HG03565 (cell line): ENCODE measurements around the gene RDH8.

ENCODE experiments used
- ATAC-seq: cut with Tn5 transposase; IDR thresholded peaks from one replicate; pipeline ENCODE4 v1.9.1; 2021; ENCODE audit warnings: mild to moderate bottlenecking, moderate library complexity; ENCODE audit not compliant: unreplicated experiment

Gene RDH8

DNA sequence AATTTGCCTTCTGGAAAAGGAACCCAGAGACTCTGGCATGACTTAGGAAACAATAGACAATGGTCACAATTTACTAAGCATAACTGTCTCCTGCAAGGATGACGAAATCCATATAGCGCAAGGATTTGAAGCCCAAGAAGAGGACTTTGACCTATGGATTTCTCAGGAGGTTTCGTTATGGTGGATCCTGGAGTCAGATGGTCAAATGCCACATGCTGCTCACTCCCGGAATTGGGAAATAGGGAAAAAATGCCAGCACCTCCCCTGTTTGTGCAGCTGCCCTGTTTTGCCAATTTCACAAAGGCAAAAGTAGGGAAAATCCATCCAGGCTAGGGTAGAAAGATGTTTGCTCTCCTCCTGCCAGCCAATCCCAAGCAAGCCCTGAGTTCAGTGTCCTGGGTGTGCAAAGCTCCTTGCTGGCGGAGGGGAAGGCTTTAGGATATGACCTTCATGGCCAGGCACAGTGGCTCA lies 23.4 kb downstream of the RDH8 start:
- no peak for ATAC-seq

DNA sequence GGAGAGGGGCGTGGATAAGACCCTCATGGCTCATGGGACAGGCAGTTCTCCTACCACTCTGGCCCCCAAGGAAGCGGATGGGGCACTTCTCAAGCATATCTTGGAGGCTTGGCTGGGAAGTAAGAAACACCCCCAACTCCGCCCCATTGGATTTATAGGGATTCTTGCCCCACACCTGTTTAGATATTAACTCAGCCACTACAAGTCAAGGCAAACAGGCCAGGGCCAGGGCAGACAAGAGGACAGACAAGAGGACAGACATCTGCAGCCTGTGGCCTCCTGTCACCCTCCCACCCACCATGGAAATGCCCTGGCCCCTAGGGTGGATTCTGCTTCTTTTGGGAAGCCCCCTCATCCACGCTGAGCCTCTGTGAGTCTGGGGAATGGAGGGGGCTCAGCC lies 24.1 kb downstream of the RDH8 start:
- no peak for ATAC-seq

DNA sequence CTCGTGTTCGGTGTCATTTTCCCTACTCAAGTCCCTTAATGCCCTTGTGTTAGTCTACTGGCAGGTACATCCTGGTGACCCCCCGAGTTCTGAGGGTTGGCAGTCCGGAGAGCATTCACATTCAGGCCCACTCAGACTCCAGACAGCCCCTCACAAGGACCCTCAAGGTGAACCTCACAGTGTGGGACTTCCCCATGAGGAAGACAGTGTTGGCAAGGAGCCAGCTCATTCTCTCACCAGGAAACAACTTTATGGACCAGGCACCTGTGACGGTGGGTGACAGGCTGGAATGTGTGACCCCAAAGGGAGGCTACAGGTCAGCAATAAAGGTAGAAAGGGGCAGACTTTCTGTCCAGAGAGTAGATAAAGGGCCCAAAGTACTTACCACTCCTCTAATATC lies 24.5 kb downstream of the RDH8 start:
- ATAC-seq = no peak

DNA sequence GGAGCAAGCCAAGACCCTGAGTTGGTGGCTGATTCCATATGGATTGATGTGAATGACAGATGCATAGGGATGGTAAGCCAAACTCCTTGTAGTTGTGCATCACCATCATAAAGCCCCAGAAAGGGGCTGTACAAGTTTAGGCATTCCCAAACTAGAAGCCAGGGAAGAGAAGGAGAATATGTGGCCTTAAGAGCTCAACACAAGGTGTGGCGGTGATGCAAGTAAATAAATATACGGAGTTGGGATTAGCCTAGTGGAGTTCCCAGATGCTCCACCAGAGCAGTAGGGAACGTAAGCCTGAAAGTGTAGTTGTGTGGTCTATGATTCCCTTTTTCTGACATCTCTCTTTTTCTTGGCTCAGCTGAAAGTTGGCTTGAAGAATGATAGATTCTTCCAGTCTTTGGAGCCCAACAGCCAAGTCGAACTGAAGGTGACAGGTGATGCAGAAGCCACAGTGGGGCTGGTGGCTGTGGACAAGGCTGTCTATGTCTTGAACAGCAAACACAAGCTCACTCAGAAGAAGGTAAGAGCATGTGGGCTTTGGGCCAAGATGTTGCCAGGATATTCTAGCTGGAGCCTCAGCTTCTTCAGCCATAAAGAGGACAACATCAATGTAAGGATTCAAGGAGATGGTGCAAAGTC lies 30.1 kb downstream of the RDH8 start:
- no peak for ATAC-seq

DNA sequence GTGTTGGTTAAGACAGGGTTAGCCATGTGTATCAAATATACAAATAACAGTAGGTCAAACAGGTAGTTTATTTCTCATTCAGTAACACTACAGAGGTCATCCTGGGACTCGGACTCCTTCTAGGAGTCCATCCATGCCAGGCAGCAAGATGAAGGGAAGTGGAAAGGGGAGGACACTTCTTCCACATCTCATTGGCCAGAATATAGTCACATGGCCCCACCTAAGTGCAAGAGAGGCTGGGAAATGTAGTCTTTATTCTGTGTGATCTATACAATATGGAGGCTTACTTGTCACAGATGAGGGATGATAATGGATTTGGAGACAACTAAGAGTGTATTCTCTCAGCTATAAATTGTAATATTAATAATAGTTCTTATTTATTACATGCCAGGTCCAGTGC lies 31.1 kb downstream of the RDH8 start:
- no peak for ATAC-seq

DNA sequence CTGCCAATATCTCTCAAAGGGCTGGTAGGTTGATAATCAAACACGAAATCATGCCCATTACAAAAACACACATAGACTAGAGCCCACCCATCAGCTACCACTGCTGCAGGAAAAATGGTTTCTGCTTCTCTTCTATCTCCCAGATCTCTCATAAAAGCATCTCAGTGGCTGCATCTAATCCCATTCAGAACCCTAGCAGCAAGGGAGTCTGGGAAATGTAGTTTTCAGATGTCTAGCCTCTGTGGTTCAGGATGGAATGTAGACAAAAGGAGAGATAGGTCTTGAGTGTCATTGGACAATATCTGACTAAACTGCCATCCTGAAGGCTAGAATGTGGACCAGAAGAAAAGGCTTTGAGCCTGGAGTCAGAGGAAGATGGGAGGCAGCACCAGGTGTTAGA lies 32.1 kb downstream of the RDH8 start:
- ATAC-seq = no peak

DNA sequence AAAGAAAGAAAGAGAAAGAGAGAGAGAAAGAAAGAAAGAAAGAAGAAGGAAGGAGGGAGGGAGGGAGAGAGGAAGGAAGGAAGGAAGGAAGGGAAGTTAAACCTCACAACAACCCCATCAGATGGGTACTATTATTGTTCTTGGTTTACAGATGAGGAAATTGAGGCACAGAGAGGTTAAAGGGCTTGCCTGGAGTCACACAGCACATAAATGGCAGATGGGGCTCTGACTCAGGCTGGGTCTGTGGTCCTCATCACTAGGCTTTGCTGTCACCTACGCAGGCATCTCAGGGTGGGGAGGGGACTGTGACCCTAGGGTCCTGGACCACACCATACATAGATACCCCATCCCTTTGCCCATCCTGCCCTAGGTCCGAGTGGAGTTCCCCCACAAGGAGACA lies 36.3 kb downstream of the RDH8 start:
- no peak for ATAC-seq

DNA sequence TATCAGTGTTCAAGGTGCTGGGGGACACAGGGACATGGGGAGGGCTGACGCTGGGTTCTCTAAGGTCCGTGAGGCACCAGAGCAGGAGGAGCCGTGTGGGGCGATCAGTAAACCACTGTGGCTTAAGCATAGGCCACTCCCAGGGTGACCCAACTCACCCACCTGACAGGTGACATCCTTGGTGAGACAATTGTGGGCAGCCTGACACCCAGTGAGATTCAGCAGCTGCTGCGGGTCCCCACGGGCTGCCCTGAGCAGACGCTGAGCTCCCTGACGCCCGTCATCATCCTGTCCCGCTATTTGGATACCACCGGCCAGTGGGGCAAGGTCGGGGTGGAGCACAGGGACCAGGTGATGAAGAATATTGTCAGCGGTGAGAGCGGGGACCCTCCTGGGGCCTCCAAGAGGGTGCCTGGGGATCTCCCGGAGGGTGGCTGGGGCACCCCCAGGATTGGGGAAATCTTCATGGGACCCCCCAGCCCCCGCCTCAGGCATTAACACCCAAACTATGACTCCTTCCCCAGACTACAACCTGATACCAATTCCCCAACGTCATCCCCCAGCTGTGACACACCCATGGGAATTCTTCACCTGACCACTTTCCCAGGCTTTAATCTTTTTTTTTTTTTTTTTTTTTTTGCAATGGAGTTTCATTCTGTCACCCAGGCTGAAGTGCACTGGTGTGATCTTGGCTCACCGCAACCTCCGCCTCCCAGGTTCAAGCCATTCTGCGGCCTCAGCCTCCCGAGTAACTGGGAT lies 39.5 kb downstream of the RDH8 start:
- ATAC-seq = no peak

DNA sequence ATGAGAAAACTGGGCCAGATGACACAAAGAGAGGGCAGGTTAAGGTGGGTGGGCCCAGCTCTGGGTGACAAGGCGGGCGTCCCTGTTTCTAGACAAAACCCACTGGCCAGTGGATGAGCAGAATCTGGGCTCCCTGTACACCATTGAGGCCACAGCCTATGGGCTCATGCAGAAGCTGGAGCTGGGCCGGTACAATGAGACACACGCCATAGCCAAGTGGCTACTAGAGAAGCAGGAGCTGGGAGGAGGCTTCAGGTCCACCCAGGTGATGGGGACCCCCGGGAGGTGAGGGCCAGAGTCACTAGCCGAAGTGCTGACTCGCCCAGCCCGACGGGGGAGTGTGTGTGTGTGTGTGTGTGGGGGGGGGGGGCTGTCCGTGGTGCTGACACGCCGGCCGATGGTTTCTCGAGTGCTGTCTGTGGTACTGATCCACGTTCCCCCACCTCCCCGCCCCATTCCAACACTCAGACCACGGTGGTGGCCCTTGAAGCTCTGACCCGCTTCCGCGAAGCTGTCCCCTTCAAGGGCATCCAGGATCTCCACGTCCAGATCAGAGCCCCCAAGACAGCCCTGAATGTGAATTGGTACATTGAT lies 48.5 kb downstream of the RDH8 start:
- no peak for ATAC-seq

DNA sequence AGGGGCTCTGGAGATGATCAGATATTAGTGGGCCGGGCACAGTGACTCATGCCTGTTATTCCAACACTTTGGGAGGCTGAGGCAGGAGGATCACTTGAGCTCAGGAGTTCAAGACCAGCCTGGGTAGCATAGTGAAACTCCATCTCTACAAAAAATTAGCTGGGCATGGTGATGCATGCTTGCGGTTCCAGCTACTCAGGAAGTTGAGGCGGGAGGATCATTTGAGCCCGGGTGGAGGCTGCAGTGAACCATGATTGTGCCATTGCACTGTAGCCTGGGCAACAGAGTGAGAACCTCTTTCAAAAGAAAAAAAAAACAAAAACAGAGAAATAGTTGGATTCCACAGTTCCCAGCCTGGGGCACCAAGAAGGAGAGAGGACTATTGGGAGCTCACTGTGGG lies 54.9 kb downstream of the RDH8 start:
- no peak for ATAC-seq

DNA sequence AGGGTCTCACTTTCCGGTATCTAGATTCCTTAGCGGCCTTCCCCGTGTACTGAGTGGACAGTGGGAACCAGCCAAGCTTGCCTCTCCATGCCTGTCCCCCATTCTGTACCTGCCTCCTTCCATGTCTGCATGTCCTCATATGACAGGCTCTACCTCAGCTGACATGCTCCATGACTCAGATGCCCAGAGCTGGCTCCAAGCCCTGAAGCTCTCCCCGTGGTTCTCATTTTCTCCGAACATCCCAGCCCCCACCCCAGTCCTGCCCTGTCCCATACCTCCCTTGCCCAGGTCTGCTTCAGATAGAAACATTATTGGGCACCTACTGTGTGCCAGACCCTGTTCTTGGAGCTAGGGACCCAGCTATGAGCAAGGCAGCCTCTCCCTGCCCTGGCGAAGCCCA lies 55.8 kb downstream of the RDH8 start:
- no peak for ATAC-seq

DNA sequence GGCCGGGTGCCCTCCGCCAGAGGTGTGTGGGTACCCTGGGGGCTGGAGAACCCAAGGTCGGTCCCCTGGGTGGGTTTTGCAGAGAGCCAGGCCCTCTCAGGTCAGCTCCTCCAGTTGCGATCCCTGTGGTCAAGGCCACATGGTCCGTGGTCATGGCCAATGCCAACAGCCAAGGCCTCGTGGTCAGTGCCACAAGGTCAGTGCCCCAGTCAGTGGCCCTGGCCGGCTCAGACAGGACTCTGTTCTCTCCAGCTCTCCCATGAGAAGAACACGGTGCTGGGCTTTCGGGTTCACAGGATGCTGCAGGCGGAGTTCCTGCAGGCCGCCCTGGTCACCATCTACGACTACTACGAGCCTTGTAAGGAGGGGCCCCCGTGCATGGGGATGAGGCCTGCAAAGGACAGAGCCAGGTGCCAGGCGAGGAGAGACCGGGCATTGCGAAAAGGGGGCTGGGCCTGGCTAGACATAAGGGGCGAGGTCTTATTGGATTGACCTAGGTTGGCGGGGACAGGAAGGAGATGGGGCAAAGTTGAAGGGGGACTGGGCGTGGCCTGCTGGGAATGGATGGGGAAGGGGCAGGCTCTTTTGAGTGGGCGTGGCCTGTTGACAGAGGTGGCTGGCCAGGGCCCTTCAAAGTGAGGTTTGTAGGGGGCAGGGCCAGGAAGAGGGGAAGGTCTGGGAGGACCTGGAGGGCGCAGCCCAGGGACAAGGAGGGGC lies 57.6 kb downstream of the RDH8 start:
- no peak for ATAC-seq
